ENCODE results near the gene LGALSL. TPM values are rescaled to one million over a fixed set of nuclear protein-coding genes. Genes with fewer than 3 reads are reported as not detected.
A peak's percentile ranks its signal among the peaks of the same experiment; 100 is the strongest.

Gene LGALSL
- total RNA-seq, 1 donor from 2014 or later, result 13.0 TPM

- intact Hi-C loops (cut with DNase I), result no loop called here
- Histone ChIP-seq H3K36me3 (no peaks in the 10 kb centered on the region), H3K4me1 (no peaks in the 10 kb centered on the region), H3K4me3 (no peak overlapping the region), H3K27me3 (no peaks in the 10 kb centered on the region), H3K9me3 (no peaks in the 10 kb centered on the region), H3K27ac (no peak overlapping the region)
- no peak for TF ChIP-seq POLR2AphosphoS5 (IDR thresholded peaks at IDR 0.05; ENCODE audit: insufficient read depth in 1 of 2, low read depth in 1 of 2)
- no peak for TF ChIP-seq CTCF (IDR thresholded peaks at IDR 0.05)
- no peak for TF ChIP-seq POLR2A (IDR thresholded peaks at IDR 0.05)
- DNase-seq (ENCODE audit: extremely low spot score in 2 of 2), result no peak
These were observed 20.7 kb downstream of the LGALSL start for GRCh38 chr2:64474636-64475035.

- Histone ChIP-seq H3K9me3 (no peaks in the 10 kb centered on the region), H3K4me3 (no peak overlapping the region), H3K27me3 (no peaks in the 10 kb centered on the region), H3K4me1 (no peaks in the 10 kb centered on the region), H3K27ac (no peak overlapping the region), H3K36me3 (no peaks in the 10 kb centered on the region)
- DNase-seq (ENCODE audit: extremely low spot score in 2 of 2), result no peak
- intact Hi-C loops (cut with DNase I), result no loop called here
- TF ChIP-seq CTCF (IDR thresholded peaks at IDR 0.05), result no peak
- no peak for TF ChIP-seq POLR2A (IDR thresholded peaks at IDR 0.05)
- no peak for TF ChIP-seq POLR2AphosphoS5 (IDR thresholded peaks at IDR 0.05; ENCODE audit: insufficient read depth in 1 of 2, low read depth in 1 of 2)
These were observed 23.1 kb downstream of the LGALSL start for GRCh38 chr2:64477037-64477436.

- Histone ChIP-seq H3K4me1 (no peaks in the 10 kb centered on the region), H3K9me3 (no peaks in the 10 kb centered on the region), H3K4me3 (no peak overlapping the region), H3K27me3 (no peaks in the 10 kb centered on the region), H3K27ac (no peak overlapping the region), H3K36me3 (no peaks in the 10 kb centered on the region)
- peak in 1 of 2 donors; percentile 58 for DNase-seq (ENCODE audit: extremely low spot score in 2 of 2)
- intact Hi-C loops (cut with DNase I), result no loop called here
- TF ChIP-seq CTCF (IDR thresholded peaks at IDR 0.05) (no peak), POLR2AphosphoS5 (IDR thresholded peaks at IDR 0.05; ENCODE audit: insufficient read depth in 1 of 2, low read depth in 1 of 2) (no peak), POLR2A (IDR thresholded peaks at IDR 0.05) (no peak)
These were observed 24.0 kb downstream of the LGALSL start for GRCh38 chr2:64477979-64478378.

- Histone ChIP-seq H3K27me3 (no peaks in the 10 kb centered on the region), H3K27ac (no peak overlapping the region), H3K4me1 (no peaks in the 10 kb centered on the region), H3K36me3 (no peaks in the 10 kb centered on the region), H3K9me3 (no peaks in the 10 kb centered on the region), H3K4me3 (no peak overlapping the region)
- DNase-seq (ENCODE audit: extremely low spot score in 2 of 2), result no peak
- intact Hi-C loops (cut with DNase I), result no loop called here
- no peak for TF ChIP-seq CTCF (IDR thresholded peaks at IDR 0.05)
- TF ChIP-seq POLR2AphosphoS5 (IDR thresholded peaks at IDR 0.05; ENCODE audit: insufficient read depth in 1 of 2, low read depth in 1 of 2), result no peak
- TF ChIP-seq POLR2A (IDR thresholded peaks at IDR 0.05), result no peak
These were observed 24.7 kb downstream of the LGALSL start for GRCh38 chr2:64478502-64479230.

Measured in vagina (tissue), 2 donors.